H1 (cell line): Measurements from ENCODE around the gene GRID2. TPM values are rescaled to one million over a fixed set of nuclear protein-coding genes. Genes with fewer than 3 reads are reported as not detected.

Experiments used
- CTCF ChIA-PET: fragments of 300-600 bp; sonication (Branson Sonifier 250); formaldehyde crosslinking; loops from one replicate; lab custom pipeline; 2021; ENCODE audit not compliant: partially characterized antibody; lab: Charles Lee
- POLR2A ChIA-PET: fragments of 300-600 bp; sonication (Branson Sonifier 250); formaldehyde crosslinking; loops from one replicate; lab custom pipeline; 2021; ENCODE audit warnings: inconsistent platforms; ENCODE audit not compliant: partially characterized antibody; lab: Charles Lee
- DNase-seq, 2 experiments: peaks; one replicate each; pipeline versions ENCODE4 v3.0.0 to v3.0.0-alpha.2; 2010 to 2022; ENCODE audit warnings: low spot score in 2 of 2, low read depth in 1 of 2, mixed read lengths in 1 of 2
- FAIRE-seq: peaks from 2 replicates; lab custom pipeline; 2011; peaks lifted over from hg19 to GRCh38; lab: Jason Lieb, UNC
- H2AFZ ChIP-seq: 2 replicates; pipeline ENCODE4 v1.8.1; 2012; ENCODE audit warnings: low read length, inconsistent platforms
- H2AK5ac ChIP-seq: 2 replicates; pipeline ENCODE4 v1.6.1; 2013; ENCODE audit warnings: low read depth, low read length
- H2BK120ac ChIP-seq: replicated peaks from 2 replicates; pipeline ENCODE3; 2013; ENCODE audit warnings: low read depth, low read length, inconsistent platforms
- H2BK12ac ChIP-seq: 2 replicates; pipeline ENCODE4 v1.6.1; 2013; ENCODE audit warnings: low read depth, low read length
- H2BK15ac ChIP-seq: 2 replicates; pipeline ENCODE4 v1.6.1; 2013; ENCODE audit warnings: low read length
- H2BK20ac ChIP-seq: 2 replicates; pipeline ENCODE4 v1.6.1; 2013; ENCODE audit warnings: low read length
- H2BK5ac ChIP-seq: 2 replicates; pipeline ENCODE4 v1.6.1; 2013; ENCODE audit warnings: low read depth, low read length
- H3K14ac ChIP-seq: 2 replicates; pipeline ENCODE4 v1.6.1; 2013; ENCODE audit warnings: inconsistent platforms; ENCODE audit not compliant: insufficient read length
- H3K18ac ChIP-seq: 2 replicates; pipeline ENCODE4 v1.6.1; 2013; ENCODE audit warnings: low read length; ENCODE audit errors: extremely low read depth
- H3K23ac ChIP-seq: 2 replicates; pipeline ENCODE4 v1.6.1; 2013; ENCODE audit warnings: inconsistent platforms; ENCODE audit not compliant: insufficient read length
- H3K23me2 ChIP-seq: 2 replicates; pipeline ENCODE4 v1.6.1; 2013; ENCODE audit warnings: low read depth, low read length
- H3K27ac ChIP-seq: 2 replicates; pipeline ENCODE4 v1.6.1; 2011; ENCODE audit warnings: low read depth, low read length, inconsistent platforms
- H3K27me3 ChIP-seq, 4 experiments: replicated peaks in 1 of 4; 1 replicate in 1 of 4; 2 replicates in 3 of 4; pipeline versions ENCODE4 v1.6.1 to v1.8.1; 2011 to 2013; ENCODE audit warnings: low read length in 3 of 4, mild to moderate bottlenecking in 3 of 4, inconsistent platforms in 2 of 4, mixed read lengths in 2 of 4, moderate library complexity in 1 of 4; ENCODE audit not compliant: control insufficient read depth in 3 of 4, insufficient read depth in 3 of 4; ENCODE audit errors: extremely low read depth in 1 of 4
- H3K36me3 ChIP-seq, 4 experiments: 2 replicates each; pipeline versions ENCODE4 v1.6.1 to v1.8.1; 2011 to 2013; ENCODE audit warnings: mild to moderate bottlenecking in 4 of 4, low read length in 3 of 4, moderate library complexity in 2 of 4, control low read depth in 1 of 4, inconsistent platforms in 1 of 4; ENCODE audit not compliant: insufficient read depth in 4 of 4, control insufficient read depth in 2 of 4
- H3K4ac ChIP-seq: replicated peaks from 2 replicates; pipeline ENCODE3; 2013; ENCODE audit warnings: low read length, low read depth, mixed read lengths, inconsistent platforms; ENCODE audit not compliant: insufficient read length
- H3K4me1 ChIP-seq, 4 experiments: replicated peaks in 1 of 4; 1 replicate in 1 of 4; 2 replicates in 3 of 4; pipeline versions ENCODE4 v1.6.1 to v1.8.1; 2011 to 2013; ENCODE audit warnings: low read length in 3 of 4, inconsistent platforms in 2 of 4, mixed read lengths in 1 of 4; ENCODE audit not compliant: insufficient read depth in 4 of 4, control insufficient read depth in 3 of 4
- H3K4me2 ChIP-seq, 2 experiments: 2 replicates each; pipeline versions ENCODE4 v1.6.1 to v1.8.1; 2011 to 2013; ENCODE audit warnings: low read depth in 2 of 2, low read length in 2 of 2, control low read depth in 1 of 2, inconsistent platforms in 1 of 2, mild to moderate bottlenecking in 1 of 2; ENCODE audit not compliant: insufficient read depth in 1 of 2
- H3K4me3 ChIP-seq, 4 experiments: fragments of 200-600, 300-600 bp in 1 of 4; sonication (generic), shearing (Covaris generic), sonication (Bioruptor Twin) in 1 of 4; 2 replicates each; pipeline versions ENCODE4 v1.5.1 to v1.8.1; 2011 to 2016; ENCODE audit warnings: low read length in 4 of 4, low read depth in 3 of 4, control low read depth in 2 of 4, inconsistent platforms in 2 of 4, mild to moderate bottlenecking in 2 of 4, mixed read lengths in 1 of 4, moderate library complexity in 1 of 4; ENCODE audit not compliant: insufficient read depth in 2 of 4; ENCODE audit errors: extremely low read depth in 1 of 4
- H3K56ac ChIP-seq: replicated peaks from 2 replicates; pipeline ENCODE3; 2013; ENCODE audit warnings: low read depth, mild to moderate bottlenecking, mixed read lengths, low read length, inconsistent platforms; ENCODE audit not compliant: insufficient read length
- H3K79me1 ChIP-seq: 2 replicates; pipeline ENCODE4 v1.6.1; 2013; ENCODE audit warnings: low read depth, low read length, control low read depth
- H3K79me2 ChIP-seq, 2 experiments: 2 replicates each; pipeline versions ENCODE4 v1.6.1 to v1.8.1; 2012 to 2013; ENCODE audit warnings: low read length in 2 of 2, mild to moderate bottlenecking in 2 of 2, inconsistent platforms in 1 of 2; ENCODE audit not compliant: insufficient read depth in 2 of 2, control insufficient read depth in 1 of 2
- H3K9ac ChIP-seq, 4 experiments: replicated peaks in 1 of 4; 1 replicate in 1 of 4; 2 replicates in 3 of 4; pipeline versions ENCODE4 v1.6.1 to v1.8.1; 2011 to 2013; ENCODE audit warnings: low read depth in 3 of 4, low read length in 3 of 4, control low read depth in 2 of 4, mild to moderate bottlenecking in 2 of 4, moderate library complexity in 2 of 4, inconsistent platforms in 1 of 4; ENCODE audit errors: extremely low read depth in 1 of 4
- H3K9me3 ChIP-seq, 2 experiments: 2 replicates each; pipeline versions ENCODE4 v1.6.1 to v1.8.1; 2012 to 2013; ENCODE audit warnings: mild to moderate bottlenecking in 2 of 2, moderate library complexity in 2 of 2, control low read depth in 1 of 2, inconsistent platforms in 1 of 2, low read depth in 1 of 2, low read length in 1 of 2, mixed read lengths in 1 of 2; ENCODE audit not compliant: insufficient read depth in 2 of 2
- H4K20me1 ChIP-seq, 2 experiments: replicated peaks in 1 of 2; 2 replicates each; pipeline versions ENCODE3 to v1.8.1; 2011 to 2013; ENCODE audit warnings: inconsistent platforms in 2 of 2, low read length in 2 of 2, mild to moderate bottlenecking in 1 of 2; ENCODE audit not compliant: insufficient read depth in 2 of 2, control insufficient read depth in 1 of 2
- H4K5ac ChIP-seq: 2 replicates; pipeline ENCODE4 v1.6.1; 2013; ENCODE audit warnings: low read length, low read depth, mixed read lengths, inconsistent platforms; ENCODE audit not compliant: insufficient read length
- H4K8ac ChIP-seq: 2 replicates; pipeline ENCODE4 v1.8.0; 2013; ENCODE audit warnings: mild to moderate bottlenecking, moderate library complexity, low read length, inconsistent platforms; ENCODE audit not compliant: insufficient read depth; ENCODE audit errors: extremely low read depth
- H4K91ac ChIP-seq: replicated peaks from 2 replicates; pipeline ENCODE3; 2013; ENCODE audit warnings: low read length, mixed read lengths, inconsistent platforms; ENCODE audit not compliant: insufficient read length
- ATF2 ChIP-seq: IDR thresholded peaks from 2 replicates; pipeline ENCODE4 v1.6.1; 2012; ENCODE audit warnings: low read length, inconsistent platforms
- CBX8 ChIP-seq: fragments of 300-800, 300-1000 bp; sonication (generic); IDR thresholded peaks from 2 replicates; pipeline ENCODE4 v1.7.1; 2016; ENCODE audit warnings: low read depth, low read length, borderline replicate concordance
- KDM4A ChIP-seq: IDR thresholded peaks from one replicate; pipeline ENCODE4 v1.7.1; 2012; ENCODE audit warnings: low read depth, mild to moderate bottlenecking, moderate library complexity, low read length, inconsistent platforms; ENCODE audit not compliant: severe bottlenecking
- NANOG ChIP-seq: IDR thresholded peaks from 2 replicates; pipeline ENCODE4 v1.6.1; 2011; ENCODE audit warnings: low read length, low read depth, mild to moderate bottlenecking, inconsistent platforms; ENCODE audit not compliant: insufficient read depth, poor library complexity, severe bottlenecking
- NRF1 ChIP-seq: IDR thresholded peaks from 2 replicates; pipeline ENCODE4 v1.6.1; 2011; ENCODE audit warnings: mild to moderate bottlenecking, low read depth, low read length, improper control_type of control experiment
- POLR2AphosphoS5 ChIP-seq: IDR thresholded peaks from 2 replicates; pipeline ENCODE4 v1.6.1; 2011; ENCODE audit warnings: low read depth, low read length
- TAF1 ChIP-seq: IDR thresholded peaks from 2 replicates; pipeline ENCODE4 v1.6.1; 2011; ENCODE audit warnings: mild to moderate bottlenecking, low read depth, low read length
- TCF12 ChIP-seq: IDR thresholded peaks from 2 replicates; pipeline ENCODE4 v1.6.1; 2011; ENCODE audit warnings: low read depth, mild to moderate bottlenecking, low read length
- ZNF274 ChIP-seq: IDR thresholded peaks from 2 replicates; pipeline ENCODE4 v1.7.0; 2012; ENCODE audit warnings: low read length, borderline replicate concordance; ENCODE audit errors: extremely low read depth
- WGBS, 2 experiments: shearing (Covaris generic) in 1 of 2; methylation state at CpG; one replicate each; pipeline versions ENCODE4 v1.1.6 to v1.1.7; 2013 to 2015; ENCODE audit warnings: low lambda C conversion rate in 2 of 2, mixed read lengths in 2 of 2, inconsistent platforms in 1 of 2, low coverage in 1 of 2, missing lambda C conversion rate in 1 of 2; ENCODE audit not compliant: insufficient replicate concordance in 2 of 2, insufficient coverage in 1 of 2, insufficient read length in 1 of 2; ENCODE audit errors: extremely low coverage in 1 of 2, missing lambda C conversion rate in 1 of 2; 5-methylcytosine and 5-hydroxymethylcytosine counted together
- polyA plus RNA-seq, 7 experiments: library from polyadenylated mRNA; depleted of rRNA in 3 of 7; stranded (reverse) in 5 of 7; unstranded in 2 of 7; fragments of >200 nt in 5 of 7; fragments of 200-250 nt in 2 of 7; gene quantifications; 1 replicate in 5 of 7; 2 replicates in 1 of 7; 4 replicates in 1 of 7; pipeline versions ENCODE4 v1.2.1 to v1.2.3, GENCODE V29; 2011 to 2013; ENCODE audit warnings: missing spikeins in 2 of 7, mixed read lengths in 2 of 7
- total RNA-seq: library from RNA; stranded (reverse); fragmentation: NEBNext Ultra II Directional; extraction: Animal tissue kit (Norgen Biotek cat#: 25700); gene quantifications from 2 replicates; pipeline ENCODE4 v1.2.1, GENCODE V29; 2021

GRID2 gene
- total and polyA plus RNA-seq, 2 of the 8 experiments (the other 6 are each of a cell fraction or from before 2014, with no cell fraction given) = 31.1 to 81.9 TPM

GRCh38 chr4:92520563-92520962 lies 216.8 kb downstream of the GRID2 start:
- Histone ChIP-seq H2BK20ac (no peak overlapping the region), H3K27ac (no peak overlapping the region; the same call in 1 of the 2 replicates)
- TF ChIP-seq NANOG (peak; percentile 98), TCF12 (peak; percentile 98), KDM4A (no peak), POLR2AphosphoS5 (peak; percentile 57; the same call in 1 of the 2 replicates), ATF2 (peak; percentile 92), ZNF274 (no peak), CBX8 (no peak), TAF1 (0 out of 2 replicates have a peak, but pooled peaks have one; percentile 28), NRF1 (no peak)

More at GRCh38 chr4:92520563-92520962, 216.8 kb downstream of the GRID2 start:
- Histone ChIP-seq H2BK5ac (no peak overlapping the region), H3K4ac (no peak overlapping the region), H3K36me3 (no peaks in the 10 kb centered on the region; a peak in 1 of 8 replicates), H4K8ac (no peak overlapping the region), H2AFZ (no peak overlapping the region), H3K4me1 (peaks cover 0 to 23% (median 7%) of the 10 kb centered on the region in 4 experiments; a peak in 4 of 7 replicates), H3K56ac (no peak overlapping the region), H3K4me3 (peak overlapping the region in 1 of 4 experiments; percentile 44; a peak in 1 of 8 replicates), H3K79me2 (peaks cover 9 to 99% of the 10 kb centered on the region in 2 experiments; a peak in 3 of 4 replicates), H3K27me3 (no peaks in the 10 kb centered on the region), H3K14ac (no peak overlapping the region), H3K4me2 (peak overlapping the region; percentile 59 to 62; a peak in 3 of 4 replicates), H2BK15ac (no peak overlapping the region), H4K91ac (no peak overlapping the region), H2BK120ac (no peak overlapping the region), H3K79me1 (peaks cover 3% of the 10 kb centered on the region; the same call in 1 of the 2 replicates), H2AK5ac (no peak overlapping the region), H4K20me1 (peaks cover 2 to 6% of the 10 kb centered on the region in 2 experiments), H3K23me2 (no peaks in the 10 kb centered on the region), H3K23ac (no peak overlapping the region), H4K5ac (no peak overlapping the region), H3K9ac (no peak overlapping the region), H2BK12ac (no peak overlapping the region), H3K18ac (no peak overlapping the region), H3K9me3 (no peaks in the 10 kb centered on the region)
- DNase-seq (peak in 1 of 2 experiments; percentile 88), FAIRE-seq (peak; percentile 100)
- ChIA-PET POLR2A (interaction anchor here (0.6 to 3.5 kb wide), 10 partner anchors 9 to 74 kb away, joined by 3 to 22 read pairs (median 6); no protein-coding TSS in a partner anchor), CTCF (interaction anchor here (0.6 to 0.8 kb wide), 5 partner anchors 21 to 980 kb away, joined by 3 to 4 read pairs (median 3); no protein-coding TSS in a partner anchor)
- 7% methylated on average over 2 of the region's 2 CpGs; no CpG with 5 or more reads in 1 of the 2 experiments for WGBS, 2 experiments
